Measurements from ENCODE around the gene ARSJ.
"Not testable (repeated sequence)": the region's sequence is repeated elsewhere in the genome, so short reads cannot be mapped to it uniquely, and the experiment has no call there.

Gene ARSJ

GRCh38 chr4:113955411-113955810 is 24.0 kb downstream of the ARSJ start:
- no peak for DNase-seq

GRCh38 chr4:113953888-113954287 is 25.6 kb downstream of the ARSJ start:
- no peak for DNase-seq

GRCh38 chr4:113952452-113953029 is 26.9 kb downstream of the ARSJ start:
- DNase-seq = no peak

DNA sequence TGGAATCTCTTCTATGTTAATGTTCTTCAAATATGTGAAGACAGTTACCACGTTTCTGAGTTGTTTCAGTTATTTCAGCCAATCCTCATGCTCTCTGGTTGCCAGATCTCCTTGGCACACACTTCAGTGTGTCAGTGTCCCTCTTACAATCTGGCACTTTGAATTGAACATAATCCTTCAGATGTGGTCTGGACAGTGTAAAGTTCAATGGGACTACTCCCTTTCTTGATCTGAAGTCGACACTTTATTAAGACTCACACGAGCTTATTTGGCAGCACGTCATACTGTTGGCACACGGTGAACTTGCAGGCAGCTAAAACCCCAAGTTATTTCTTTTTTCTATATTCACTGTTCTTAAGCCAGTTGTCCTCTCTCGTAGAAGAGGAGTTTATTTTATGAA is 28.2 kb downstream of the ARSJ start:
- DNase-seq = no peak

GRCh38 chr4:113950207-113950606 is 29.2 kb downstream of the ARSJ start:
- no peak for DNase-seq

DNA sequence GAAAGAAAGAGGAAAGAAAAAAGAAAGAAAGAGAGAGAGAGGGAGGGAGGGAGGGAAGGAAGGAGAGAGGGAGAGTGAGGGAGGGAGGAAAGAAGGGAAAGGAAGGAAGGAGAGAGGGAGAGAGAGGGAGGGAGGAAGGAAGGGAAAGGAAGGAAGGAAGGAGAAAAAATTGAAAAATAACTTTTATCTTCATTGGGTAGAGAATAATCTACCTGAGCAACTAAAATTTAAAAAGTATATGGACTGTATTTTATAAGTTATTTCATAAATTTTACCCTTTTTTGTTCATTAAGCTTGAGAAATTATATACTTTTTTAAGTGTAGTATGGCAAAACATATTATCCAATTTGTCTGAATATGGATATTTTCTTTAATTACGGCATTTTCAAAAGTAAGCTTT is 32.0 kb downstream of the ARSJ start:
- DNase-seq = no peak

DNA sequence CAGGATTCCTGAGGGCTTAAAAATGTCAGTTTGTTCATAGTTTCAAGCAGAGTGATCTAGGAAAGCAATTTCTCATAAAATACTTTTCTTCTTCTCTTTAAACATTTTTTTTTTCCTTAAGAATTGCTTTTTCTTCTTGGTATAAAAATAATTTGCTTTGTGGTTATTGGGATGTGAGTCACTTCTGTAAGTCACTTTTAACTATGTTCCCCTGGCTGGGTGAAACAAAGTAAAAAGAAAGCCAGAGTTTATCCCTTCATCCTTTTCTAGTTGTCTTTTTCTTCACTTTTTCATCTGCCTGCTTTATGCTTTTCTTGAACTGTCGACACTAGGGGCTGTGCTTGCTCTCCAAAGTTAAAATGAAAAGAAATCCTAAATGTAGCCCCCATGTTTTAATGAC is 33.5 kb downstream of the ARSJ start:
- DNase-seq = no peak

GRCh38 chr4:113943863-113944262 is 35.6 kb downstream of the ARSJ start:
- DNase-seq = no peak

DNA sequence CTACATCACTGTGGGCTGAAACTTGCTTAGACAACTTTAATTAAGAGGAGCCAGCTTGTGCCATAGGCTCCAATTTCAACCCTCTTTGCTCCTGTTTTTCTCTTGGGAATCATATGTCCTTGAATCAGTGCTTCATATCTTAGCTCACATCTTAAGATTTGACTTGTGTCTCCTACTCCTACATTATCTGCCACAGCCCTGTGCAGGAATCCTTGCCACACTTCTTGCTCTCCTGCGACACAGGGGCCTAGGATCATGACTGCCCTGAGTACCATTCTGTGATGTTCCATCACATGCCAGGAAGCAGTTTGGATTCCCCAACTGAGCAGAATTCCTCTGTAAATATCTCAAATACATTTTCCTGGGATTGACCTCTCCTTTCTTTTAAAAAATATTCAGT is 36.4 kb downstream of the ARSJ start:
- no peak for DNase-seq

DNA sequence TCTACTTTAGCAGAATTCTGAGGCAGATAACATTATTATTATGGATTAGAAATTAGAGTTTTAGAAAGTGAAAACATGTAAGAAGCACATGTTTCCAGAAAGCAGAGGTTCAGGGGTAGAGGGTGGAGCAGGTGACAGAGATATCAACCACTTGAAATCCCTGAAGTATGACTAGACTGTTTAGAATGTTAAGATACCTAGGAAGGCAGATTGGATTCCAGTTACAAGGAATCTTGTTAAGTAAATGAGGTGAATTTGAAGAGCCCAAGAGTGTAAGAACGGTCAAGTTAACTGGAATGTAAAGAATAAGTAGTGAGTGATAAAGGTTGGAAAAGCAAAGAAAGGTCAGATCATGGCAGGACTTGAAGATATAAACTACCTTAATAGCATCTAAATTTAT is 37.6 kb downstream of the ARSJ start:
- no peak for DNase-seq

DNA sequence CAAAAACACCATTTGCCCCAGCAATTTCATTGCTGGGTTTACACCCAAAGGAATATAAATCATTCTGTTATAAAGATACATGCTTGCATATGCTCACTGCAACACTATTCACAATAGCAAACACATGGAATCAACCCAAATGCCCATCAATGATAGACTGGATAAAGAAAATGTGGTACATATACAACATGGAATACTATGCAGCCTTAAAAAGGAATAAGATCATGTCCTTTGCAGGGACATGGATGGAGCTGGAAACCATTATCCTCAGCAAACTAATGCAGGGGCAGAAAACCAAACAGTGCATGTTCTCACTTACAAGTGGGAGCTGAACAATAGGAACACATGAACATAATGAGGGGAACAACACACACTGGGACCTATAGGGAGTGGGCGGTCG is 39.3 kb downstream of the ARSJ start:
- not testable (repeated sequence) for DNase-seq

DNA sequence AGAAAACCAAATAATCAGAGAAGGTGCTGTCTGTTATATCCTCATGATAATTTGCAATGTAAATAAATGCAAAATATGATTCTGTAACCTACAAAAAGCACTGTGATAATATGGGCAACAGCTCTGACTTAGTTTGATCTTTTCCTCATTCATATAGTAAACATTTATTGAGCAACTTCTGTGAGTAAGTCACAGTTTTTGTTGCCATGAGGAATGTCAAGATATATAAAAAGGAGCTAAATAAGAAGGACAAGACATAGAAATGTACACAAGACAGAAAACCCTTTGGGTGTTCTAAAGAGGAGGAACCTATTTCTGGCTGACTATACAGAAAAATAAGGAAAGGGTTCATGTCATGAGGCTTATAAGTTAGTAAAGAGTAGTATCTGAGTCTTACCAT is 44.3 kb downstream of the ARSJ start:
- DNase-seq = no peak

- not testable (repeated sequence) for DNase-seq
Observed at GRCh38 chr4:113924706-113925105, 54.7 kb downstream of the ARSJ start.

GRCh38 chr4:113921089-113921794 is 58.2 kb downstream of the ARSJ start:
- DNase-seq = no peak

- DNase-seq = no peak
Observed at GRCh38 chr4:113919611-113920010, 59.8 kb downstream of the ARSJ start.

DNA sequence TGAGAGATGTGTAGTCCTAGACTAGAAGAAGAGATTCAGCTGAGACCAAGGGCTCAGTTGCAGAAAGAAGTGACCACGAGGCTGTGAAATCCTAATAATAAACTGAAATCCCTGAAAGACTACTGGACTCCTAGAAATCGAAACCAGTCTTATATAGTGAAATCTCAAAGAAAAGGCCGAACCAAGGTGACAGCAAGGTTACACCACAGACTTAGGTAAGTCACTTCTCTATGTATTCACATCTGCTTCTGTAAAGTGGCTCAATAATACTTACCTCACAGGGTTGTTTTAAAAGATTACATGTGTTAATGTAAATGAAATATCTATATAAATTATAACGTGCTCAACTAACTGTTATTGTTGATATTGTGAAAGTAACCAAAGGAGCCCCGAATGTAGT is 60.3 kb downstream of the ARSJ start:
- no peak for DNase-seq

DNA sequence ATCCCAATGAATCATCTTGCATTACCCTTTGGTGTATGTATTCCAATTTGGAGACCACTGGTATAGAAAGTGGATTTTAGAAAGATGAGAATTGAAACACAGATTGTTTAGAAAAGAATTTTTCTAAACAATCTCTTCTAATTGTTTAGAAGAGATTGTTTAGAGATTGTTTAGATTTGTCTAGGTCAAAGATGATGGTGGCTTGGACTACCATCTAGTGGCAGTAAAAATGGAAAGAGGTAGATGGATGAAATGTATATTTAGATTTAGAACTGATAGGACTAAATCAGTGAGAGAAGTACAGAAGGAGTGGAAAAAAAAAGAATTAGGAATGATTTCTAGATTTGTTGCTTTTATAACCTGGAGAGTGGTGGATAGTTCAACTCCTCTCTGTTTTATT is 70.6 kb downstream of the ARSJ start:
- DNase-seq = no peak

GRCh38 chr4:113907559-113907958 is 71.9 kb downstream of the ARSJ start:
- DNase-seq = no peak

DNA sequence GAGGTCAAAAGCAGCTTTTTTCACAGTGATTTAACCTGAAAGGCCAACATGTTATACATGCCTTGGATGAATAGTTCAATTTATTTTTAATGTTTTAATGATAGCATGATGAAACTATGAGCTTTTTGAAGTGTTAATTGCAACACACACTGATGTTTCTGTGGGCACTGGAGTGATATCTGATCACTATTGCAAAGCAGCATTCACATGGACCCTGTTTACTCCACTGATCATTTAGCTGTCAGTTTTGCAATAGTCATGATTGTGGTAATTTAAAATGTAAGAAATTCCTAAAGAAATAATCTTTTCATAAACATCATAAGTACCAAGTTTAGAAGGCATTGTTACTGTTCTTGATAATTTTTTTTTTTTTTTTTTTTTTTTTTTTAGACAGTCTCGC is 74.1 kb downstream of the ARSJ start:
- no peak for DNase-seq

DNA sequence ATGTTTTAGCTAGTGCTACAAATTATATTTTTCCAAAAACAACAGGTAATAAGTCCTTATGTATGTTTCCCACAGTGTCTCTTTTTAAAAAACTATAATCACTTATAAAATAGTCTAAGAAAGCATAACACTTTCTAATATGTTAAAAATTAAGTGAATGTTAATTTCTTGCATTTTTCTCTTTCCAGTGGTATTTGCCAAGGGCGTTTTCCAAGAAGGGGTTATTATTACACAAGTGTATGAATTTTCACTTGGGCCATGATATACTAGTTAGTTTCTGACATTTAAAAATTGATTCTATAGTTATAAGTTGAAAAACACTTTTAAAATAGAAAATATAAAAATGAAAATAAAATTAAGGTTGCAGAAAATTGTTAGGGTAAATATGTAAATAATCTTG is 74.6 kb downstream of the ARSJ start:
- no peak for DNase-seq

GRCh38 chr4:113901994-113902787 is 77.3 kb downstream of the ARSJ start:
- DNase-seq = no peak

DNA sequence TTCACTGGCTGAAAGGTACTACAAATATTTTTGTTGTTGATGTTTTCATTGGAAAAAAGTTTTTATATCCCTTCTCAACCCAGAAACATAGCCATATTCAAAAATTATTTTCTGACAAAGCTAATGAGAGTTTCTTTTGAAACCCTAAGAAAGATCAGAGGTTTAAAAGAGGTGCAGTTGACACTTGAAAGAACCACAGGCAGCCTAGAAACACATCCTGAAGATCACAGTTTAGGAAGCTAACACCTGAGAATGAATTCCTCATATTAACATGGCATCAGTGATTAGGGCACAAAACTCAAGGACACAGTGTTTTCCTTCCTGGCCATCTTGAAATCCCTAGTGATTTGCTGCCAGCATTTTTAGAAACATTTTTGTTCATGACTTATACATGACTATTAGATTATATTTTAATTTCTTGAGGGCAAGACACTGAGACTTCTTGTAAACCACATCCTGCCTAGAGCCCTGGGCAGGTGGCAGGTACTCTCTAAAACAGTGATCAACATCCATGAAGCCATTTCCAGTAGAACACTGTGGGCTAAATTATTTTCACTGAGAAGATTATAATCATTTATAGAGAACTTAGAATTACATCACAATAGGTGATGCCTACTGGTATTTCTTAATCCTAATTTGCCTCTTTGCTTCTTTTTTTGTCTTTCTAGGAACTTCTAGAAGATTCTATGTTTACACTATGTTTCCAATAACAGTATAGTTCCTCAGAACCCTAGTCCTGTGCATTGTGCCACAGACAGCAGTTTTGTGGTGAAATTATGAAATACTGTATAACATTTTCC is 80.0 kb downstream of the ARSJ start:
- DNase-seq = no peak

GRCh38 chr4:113893546-113893945 is 85.9 kb downstream of the ARSJ start:
- no peak for DNase-seq

Data from DMS79 treated with DMSO at 0.1 percent for 48 hours (cell line).